ENCODE data around the gene LYPD6.

LYPD6 gene

GRCh38 chr2:149415086-149415485, 84.7 kb downstream of the LYPD6 start:
- H3K9ac ChIP-seq (ENCODE audit: low read depth, low read length), result no peak overlapping the region
- H3K9me3 ChIP-seq (ENCODE audit: control insufficient read depth, insufficient read depth, low read length), result no peaks in the 10 kb centered on the region
- no peaks in the 10 kb centered on the region for H3K27me3 ChIP-seq (ENCODE audit: control insufficient read depth, insufficient read depth, low read length)
- H3K36me3 ChIP-seq (ENCODE audit: control insufficient read depth, insufficient read depth, low read length), result no peaks in the 10 kb centered on the region
- peaks cover 10% of the 10 kb centered on the region for H3K4me1 ChIP-seq (ENCODE audit: control insufficient read depth, insufficient read depth, low read length)
- H3K4me3 ChIP-seq (ENCODE audit: low read depth, low read length), result no peak overlapping the region

- H3K27me3 ChIP-seq (ENCODE audit: control insufficient read depth, insufficient read depth, low read length), result no peaks in the 10 kb centered on the region
- H3K4me3 ChIP-seq (ENCODE audit: low read depth, low read length), result no peak overlapping the region
- peaks cover 10% of the 10 kb centered on the region for H3K4me1 ChIP-seq (ENCODE audit: control insufficient read depth, insufficient read depth, low read length)
- H3K36me3 ChIP-seq (ENCODE audit: control insufficient read depth, insufficient read depth, low read length), result no peaks in the 10 kb centered on the region
- H3K9me3 ChIP-seq (ENCODE audit: control insufficient read depth, insufficient read depth, low read length), result no peaks in the 10 kb centered on the region
- no peak overlapping the region for H3K9ac ChIP-seq (ENCODE audit: low read depth, low read length)
These were observed 87.7 kb downstream of the LYPD6 start for GRCh38 chr2:149418065-149418464.

GRCh38 chr2:149420053-149420963, 89.9 kb downstream of the LYPD6 start:
- Histone ChIP-seq H3K4me1 (ENCODE audit: control insufficient read depth, insufficient read depth, low read length) (peaks cover 10% of the 10 kb centered on the region), H3K9me3 (ENCODE audit: control insufficient read depth, insufficient read depth, low read length) (no peaks in the 10 kb centered on the region), H3K36me3 (ENCODE audit: control insufficient read depth, insufficient read depth, low read length) (no peaks in the 10 kb centered on the region), H3K9ac (ENCODE audit: low read depth, low read length) (no peak overlapping the region), H3K4me3 (ENCODE audit: low read depth, low read length) (no peak overlapping the region), H3K27me3 (ENCODE audit: control insufficient read depth, insufficient read depth, low read length) (no peaks in the 10 kb centered on the region)

- Histone ChIP-seq H3K4me3 (ENCODE audit: low read depth, low read length) (no peak overlapping the region), H3K36me3 (ENCODE audit: control insufficient read depth, insufficient read depth, low read length) (no peaks in the 10 kb centered on the region), H3K9me3 (ENCODE audit: control insufficient read depth, insufficient read depth, low read length) (no peaks in the 10 kb centered on the region), H3K9ac (ENCODE audit: low read depth, low read length) (no peak overlapping the region), H3K4me1 (ENCODE audit: control insufficient read depth, insufficient read depth, low read length) (peaks cover 10% of the 10 kb centered on the region), H3K27me3 (ENCODE audit: control insufficient read depth, insufficient read depth, low read length) (no peaks in the 10 kb centered on the region)
These were observed 91.4 kb downstream of the LYPD6 start for GRCh38 chr2:149421791-149422190.

GRCh38 chr2:149422337-149422990, 92.1 kb downstream of the LYPD6 start:
- H3K9ac ChIP-seq (ENCODE audit: low read depth, low read length), result no peak overlapping the region
- H3K36me3 ChIP-seq (ENCODE audit: control insufficient read depth, insufficient read depth, low read length), result no peaks in the 10 kb centered on the region
- H3K9me3 ChIP-seq (ENCODE audit: control insufficient read depth, insufficient read depth, low read length), result no peaks in the 10 kb centered on the region
- no peak overlapping the region for H3K4me3 ChIP-seq (ENCODE audit: low read depth, low read length)
- no peaks in the 10 kb centered on the region for H3K27me3 ChIP-seq (ENCODE audit: control insufficient read depth, insufficient read depth, low read length)
- H3K4me1 ChIP-seq (ENCODE audit: control insufficient read depth, insufficient read depth, low read length), result peaks cover 10% of the 10 kb centered on the region

GRCh38 chr2:149422991-149423338, 92.6 kb downstream of the LYPD6 start:
- H3K4me1 ChIP-seq (ENCODE audit: control insufficient read depth, insufficient read depth, low read length), result peaks cover 8% of the 10 kb centered on the region
- no peaks in the 10 kb centered on the region for H3K27me3 ChIP-seq (ENCODE audit: control insufficient read depth, insufficient read depth, low read length)
- H3K36me3 ChIP-seq (ENCODE audit: control insufficient read depth, insufficient read depth, low read length), result no peaks in the 10 kb centered on the region
- no peak overlapping the region for H3K9ac ChIP-seq (ENCODE audit: low read depth, low read length)
- no peak overlapping the region for H3K4me3 ChIP-seq (ENCODE audit: low read depth, low read length)
- H3K9me3 ChIP-seq (ENCODE audit: control insufficient read depth, insufficient read depth, low read length), result no peaks in the 10 kb centered on the region

- Histone ChIP-seq H3K9ac (ENCODE audit: low read depth, low read length) (no peak overlapping the region), H3K9me3 (ENCODE audit: control insufficient read depth, insufficient read depth, low read length) (no peaks in the 10 kb centered on the region), H3K36me3 (ENCODE audit: control insufficient read depth, insufficient read depth, low read length) (no peaks in the 10 kb centered on the region)
These were observed 93.2 kb downstream of the LYPD6 start for GRCh38 chr2:149423630-149424029.

GRCh38 chr2:149427387-149427786, 97.0 kb downstream of the LYPD6 start:
- Histone ChIP-seq H3K4me1 (ENCODE audit: control insufficient read depth, insufficient read depth, low read length) (no peaks in the 10 kb centered on the region), H3K27me3 (ENCODE audit: control insufficient read depth, insufficient read depth, low read length) (no peaks in the 10 kb centered on the region), H3K4me3 (ENCODE audit: low read depth, low read length) (no peak overlapping the region), H3K9me3 (ENCODE audit: control insufficient read depth, insufficient read depth, low read length) (no peaks in the 10 kb centered on the region), H3K9ac (ENCODE audit: low read depth, low read length) (no peak overlapping the region), H3K36me3 (ENCODE audit: control insufficient read depth, insufficient read depth, low read length) (no peaks in the 10 kb centered on the region)

More at GRCh38 chr2:149423630-149424029, 93.2 kb downstream of the LYPD6 start:
- H3K4me1 ChIP-seq (ENCODE audit: control insufficient read depth, insufficient read depth, low read length), result peaks cover 3% of the 10 kb centered on the region
- no peaks in the 10 kb centered on the region for H3K27me3 ChIP-seq (ENCODE audit: control insufficient read depth, insufficient read depth, low read length)
- H3K4me3 ChIP-seq (ENCODE audit: low read depth, low read length), result no peak overlapping the region

GRCh38 chr2:149428783-149429182, 98.4 kb downstream of the LYPD6 start:
- H3K36me3 ChIP-seq (ENCODE audit: control insufficient read depth, insufficient read depth, low read length), result no peaks in the 10 kb centered on the region
- no peaks in the 10 kb centered on the region for H3K4me1 ChIP-seq (ENCODE audit: control insufficient read depth, insufficient read depth, low read length)
- H3K27me3 ChIP-seq (ENCODE audit: control insufficient read depth, insufficient read depth, low read length), result no peaks in the 10 kb centered on the region
- no peak overlapping the region for H3K4me3 ChIP-seq (ENCODE audit: low read depth, low read length)
- no peak overlapping the region for H3K9ac ChIP-seq (ENCODE audit: low read depth, low read length)
- H3K9me3 ChIP-seq (ENCODE audit: control insufficient read depth, insufficient read depth, low read length), result no peaks in the 10 kb centered on the region

- H3K36me3 ChIP-seq (ENCODE audit: control insufficient read depth, insufficient read depth, low read length), result no peaks in the 10 kb centered on the region
- H3K9ac ChIP-seq (ENCODE audit: low read depth, low read length), result no peak overlapping the region
- no peaks in the 10 kb centered on the region for H3K27me3 ChIP-seq (ENCODE audit: control insufficient read depth, insufficient read depth, low read length)
- no peaks in the 10 kb centered on the region for H3K9me3 ChIP-seq (ENCODE audit: control insufficient read depth, insufficient read depth, low read length)
- no peaks in the 10 kb centered on the region for H3K4me1 ChIP-seq (ENCODE audit: control insufficient read depth, insufficient read depth, low read length)
- no peak overlapping the region for H3K4me3 ChIP-seq (ENCODE audit: low read depth, low read length)
These were observed 100.7 kb downstream of the LYPD6 start for GRCh38 chr2:149430743-149431736.

GRCh38 chr2:149438330-149438960, 108.1 kb downstream of the LYPD6 start:
- H3K4me3 ChIP-seq (ENCODE audit: low read depth, low read length), result no peak overlapping the region
- H3K36me3 ChIP-seq (ENCODE audit: control insufficient read depth, insufficient read depth, low read length), result no peaks in the 10 kb centered on the region
- no peaks in the 10 kb centered on the region for H3K9me3 ChIP-seq (ENCODE audit: control insufficient read depth, insufficient read depth, low read length)
- no peak overlapping the region for H3K9ac ChIP-seq (ENCODE audit: low read depth, low read length)
- H3K27me3 ChIP-seq (ENCODE audit: control insufficient read depth, insufficient read depth, low read length), result no peaks in the 10 kb centered on the region
- H3K4me1 ChIP-seq (ENCODE audit: control insufficient read depth, insufficient read depth, low read length), result no peaks in the 10 kb centered on the region

All from iPS-15b (cell line).